Activated CD8-positive, alpha-beta T cell treated with anti-CD3 and anti-CD28 coated beads for 36 hours (primary cell): Measurements from ENCODE around the gene KLHL41. TPM values are rescaled to one million over a fixed set of nuclear protein-coding genes. Genes with fewer than 3 reads are reported as not detected.
"Not testable (repeated sequence)": the region's sequence is repeated elsewhere in the genome, so short reads cannot be mapped to it uniquely, and the experiment has no call there.

Experiments
- ATAC-seq: fragments of 200-7000 bp; cut with Tn5 transposase; one replicate; pipeline ENCODE4 v1.10.0; 2021; ENCODE audit warnings: mild to moderate bottlenecking, moderate library complexity
- CTCF ChIA-PET: fragments of 350-600 bp; sonication (Branson Sonifier 250); formaldehyde crosslinking; loops from one replicate; lab custom pipeline; 2021; ENCODE audit warnings: antibody characterized with exemption; lab: Charles Lee
- POLR2A ChIA-PET: fragments of 350-600 bp; sonication (Branson Sonifier 250); formaldehyde crosslinking; loops from one replicate; lab custom pipeline; 2021; ENCODE audit warnings: antibody characterized with exemption; lab: Charles Lee
- DNase-seq: peaks from one replicate; pipeline ENCODE4 v3.0.0-alpha.2; 2020
- H3K27ac Mint-ChIP-seq: one replicate; pipeline ENCODE4 v1.8.0; 2021; ENCODE audit warnings: mild to moderate bottlenecking, mixed read lengths
- H3K27me3 Mint-ChIP-seq: one replicate; pipeline ENCODE4 v1.8.0; 2021; ENCODE audit warnings: mixed read lengths
- H3K36me3 Mint-ChIP-seq: one replicate; pipeline ENCODE4 v1.8.0; 2021; ENCODE audit warnings: low read depth, mixed read lengths
- H3K4me1 Mint-ChIP-seq: one replicate; pipeline ENCODE4 v1.8.0; 2021; ENCODE audit warnings: low read depth, mixed read lengths
- H3K4me3 Mint-ChIP-seq: one replicate; pipeline ENCODE4 v1.8.0; 2021; ENCODE audit warnings: mild to moderate bottlenecking, moderate library complexity, mixed read lengths
- H3K9me3 Mint-ChIP-seq: one replicate; pipeline ENCODE4 v1.8.0; 2021; ENCODE audit warnings: mixed read lengths
- intact Hi-C: fragments of 100-400 bp; cut with micrococcal nuclease; formaldehyde crosslinking; loops from one replicate; pipeline ENCODE4 v1.10.0; 2022
- total RNA-seq, 2 experiments: library from RNA; stranded (reverse); gene quantifications; one replicate each; pipeline ENCODE4 v1.2.3, GENCODE V29; 2021
- TF ChIP-seq, protein P1 (sequence below): fragments of 200-600 bp; IDR thresholded peaks from one replicate; pipeline ENCODE4 v1.8.0; 2022; ENCODE audit warnings: antibody characterized with exemption, mild to moderate bottlenecking

Gene KLHL41
- total RNA-seq, 2 experiments from 2014 or later, result 0.34 TPM; not detected in 1

- Mint-ChIP-seq H3K36me3 (peaks cover 11% of the 10 kb centered on the region), H3K4me3 (no peak overlapping the region), H3K9me3 (no peaks in the 10 kb centered on the region), H3K27ac (no peak overlapping the region), H3K27me3 (no peaks in the 10 kb centered on the region), H3K4me1 (peaks cover 24% of the 10 kb centered on the region)
- intact Hi-C loops, result no loop called here
- POLR2A ChIA-PET, result interaction anchor here (0.7 to 1.8 kb wide), 4 partner anchors 9 to 208 kb away, joined by 3 to 5 read pairs (median 4); no protein-coding TSS in a partner anchor
- TF ChIP-seq, protein P1, sequence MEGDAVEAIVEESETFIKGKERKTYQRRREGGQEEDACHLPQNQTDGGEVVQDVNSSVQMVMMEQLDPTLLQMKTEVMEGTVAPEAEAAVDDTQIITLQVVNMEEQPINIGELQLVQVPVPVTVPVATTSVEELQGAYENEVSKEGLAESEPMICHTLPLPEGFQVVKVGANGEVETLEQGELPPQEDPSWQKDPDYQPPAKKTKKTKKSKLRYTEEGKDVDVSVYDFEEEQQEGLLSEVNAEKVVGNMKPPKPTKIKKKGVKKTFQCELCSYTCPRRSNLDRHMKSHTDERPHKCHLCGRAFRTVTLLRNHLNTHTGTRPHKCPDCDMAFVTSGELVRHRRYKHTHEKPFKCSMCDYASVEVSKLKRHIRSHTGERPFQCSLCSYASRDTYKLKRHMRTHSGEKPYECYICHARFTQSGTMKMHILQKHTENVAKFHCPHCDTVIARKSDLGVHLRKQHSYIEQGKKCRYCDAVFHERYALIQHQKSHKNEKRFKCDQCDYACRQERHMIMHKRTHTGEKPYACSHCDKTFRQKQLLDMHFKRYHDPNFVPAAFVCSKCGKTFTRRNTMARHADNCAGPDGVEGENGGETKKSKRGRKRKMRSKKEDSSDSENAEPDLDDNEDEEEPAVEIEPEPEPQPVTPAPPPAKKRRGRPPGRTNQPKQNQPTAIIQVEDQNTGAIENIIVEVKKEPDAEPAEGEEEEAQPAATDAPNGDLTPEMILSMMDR, result no peak
- DNase-seq (no peak), ATAC-seq (no peak)
- CTCF ChIA-PET, result interaction anchor here (2.0 kb wide), 1 partner anchor 10 kb away, joined by 5 read pairs; no protein-coding TSS in a partner anchor
Measured at GRCh38 chr2:169572189-169572588, 62.7 kb downstream of the KLHL41 start.

GRCh38 chr2:169572821-169573159 is 63.3 kb downstream of the KLHL41 start:
- no peak for DNase-seq
- TF ChIP-seq, protein P1, result no peak
- ChIA-PET POLR2A (interaction anchor here (1.1 to 2.0 kb wide), 5 partner anchors 10 to 254 kb away, joined by 3 to 19 read pairs (median 4); partner anchors contain the start of genes PPIG and UBR3), CTCF (interaction anchor here (1.1 to 2.0 kb wide), 2 partner anchors 10 to 252 kb away, joined by 3 to 5 read pairs; partner anchors contain the start of gene METTL5)
- peaks cover 11% of the 10 kb centered on the region for H3K36me3 Mint-ChIP-seq
- peak overlapping the region; percentile 98 for H3K4me3 Mint-ChIP-seq
- H3K27me3 Mint-ChIP-seq, result no peaks in the 10 kb centered on the region
- H3K9me3 Mint-ChIP-seq, result no peaks in the 10 kb centered on the region
- H3K4me1 Mint-ChIP-seq, result peaks cover 24% of the 10 kb centered on the region
- peak overlapping the region; percentile 95 for H3K27ac Mint-ChIP-seq
- no peak for ATAC-seq
- intact Hi-C loops, result no loop called here

GRCh38 chr2:169573160-169573973 is 63.9 kb downstream of the KLHL41 start, which contains the start of gene FASTKD1:
Gene FASTKD1, minus strand, starts transcription at chr2:169573865. Its CDS starts 1,836 bp downstream, at chr2:169572029.
- Mint-ChIP-seq H3K27me3 (no peaks in the 10 kb centered on the region), H3K4me1 (peaks cover 24% of the 10 kb centered on the region)
- POLR2A ChIA-PET, result interaction anchor here (0.7 to 2.0 kb wide), 6 partner anchors 11 to 254 kb away, joined by 3 to 19 read pairs (median 4); partner anchors contain the start of genes PPIG and UBR3

DNA sequence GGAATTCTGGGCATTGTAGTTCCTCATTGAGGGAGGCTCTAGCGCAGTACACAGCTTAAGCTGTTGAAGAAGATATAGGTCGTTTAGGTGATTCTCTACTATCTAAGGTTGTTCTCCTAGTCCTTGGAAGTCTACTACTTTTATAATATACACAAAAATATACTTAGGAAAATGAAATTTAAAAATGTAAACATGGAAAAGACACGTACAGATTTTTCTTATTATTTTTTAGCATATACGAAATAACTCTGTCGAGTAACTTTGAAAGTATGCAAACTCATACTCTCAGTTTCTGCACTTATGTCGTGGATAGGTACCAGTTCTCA is 64.4 kb downstream of the KLHL41 start:
- Mint-ChIP-seq H3K27me3 (peaks cover 5% of the 10 kb centered on the region), H3K4me1 (peaks cover 23% of the 10 kb centered on the region), H3K36me3 (peaks cover 9% of the 10 kb centered on the region), H3K9me3 (no peaks in the 10 kb centered on the region), H3K27ac (peak overlapping the region; percentile 95), H3K4me3 (peak overlapping the region; percentile 98)
- intact Hi-C loops, result no loop called here
- TF ChIP-seq, protein P1, result no peak
- ATAC-seq (no peak), DNase-seq (no peak)
- POLR2A ChIA-PET, result interaction anchor here (1.3 to 2.0 kb wide), 2 partner anchors 11 kb away, joined by 6 to 19 read pairs; partner anchors contain the start of gene PPIG
- CTCF ChIA-PET, result interaction anchor here (1.2 kb wide), 1 partner anchor 11 kb away, joined by 3 read pairs; no protein-coding TSS in a partner anchor

More at GRCh38 chr2:169573160-169573973, 63.9 kb downstream of the KLHL41 start, which contains the start of gene FASTKD1:
- intact Hi-C loops, result no loop called here
- TF ChIP-seq, protein P1, result no peak
- Mint-ChIP-seq H3K36me3 (peaks cover 9% of the 10 kb centered on the region), H3K27ac (peak within 1 kb of the TSS; percentile 95), H3K9me3 (no peaks in the 10 kb centered on the region), H3K4me3 (peak within 1 kb of the TSS; percentile 98)
- CTCF ChIA-PET, result interaction anchor here (1.1 to 2.0 kb wide), 3 partner anchors 11 to 251 kb away, joined by 3 to 5 read pairs (median 3); partner anchors contain the start of gene METTL5
- DNase-seq, result peak; percentile 94
- ATAC-seq, result peak; percentile 98

GRCh38 chr2:169574539-169574938 is 65.0 kb downstream of the KLHL41 start:
- H3K27me3 Mint-ChIP-seq, CTCF ChIA-PET, H3K27ac Mint-ChIP-seq, H3K9me3 Mint-ChIP-seq, ATAC-seq, DNase-seq, intact Hi-C loops, H3K36me3 Mint-ChIP-seq: not testable (repeated sequence)
- POLR2A ChIA-PET, result interaction anchor here (2.0 kb wide), 1 partner anchor 10 kb away, joined by 19 read pairs; the partner anchor contains the start of gene PPIG
- Mint-ChIP-seq H3K4me3 (peak overlapping the region; percentile 29), H3K4me1 (peaks cover 19% of the 10 kb centered on the region)

- CTCF ChIA-PET, DNase-seq, H3K36me3 Mint-ChIP-seq, intact Hi-C loops, H3K27me3 Mint-ChIP-seq, ATAC-seq, POLR2A ChIA-PET, H3K4me3 Mint-ChIP-seq, H3K27ac Mint-ChIP-seq, H3K9me3 Mint-ChIP-seq: not testable (repeated sequence)
- peaks cover 15% of the 10 kb centered on the region for H3K4me1 Mint-ChIP-seq
Measured at GRCh38 chr2:169575264-169575663, 65.8 kb downstream of the KLHL41 start.
